Activated CD8-positive, alpha-beta memory T cell treated with anti-CD3 and anti-CD28 coated beads, Interleukin-2, amount 10 ng/mL, durations not matched to agents 7 days and 5 days (primary cell): Measurements from ENCODE around the gene EFEMP1. TPM values are rescaled to one million over a fixed set of nuclear protein-coding genes. Genes with fewer than 3 reads are reported as not detected.
"Not testable (repeated sequence)": the region's sequence is repeated elsewhere in the genome, so short reads cannot be mapped to it uniquely, and the experiment has no call there.

ENCODE experiments used
- ATAC-seq: fragments of 150-1000 bp; cut with Tn5 transposase; one replicate; pipeline ENCODE4 v1.10.0; 2021; ENCODE audit warnings: moderate library complexity
- CTCF ChIA-PET: fragments of 350-600 bp; sonication (Branson Sonifier 250); formaldehyde crosslinking; loops from one replicate; lab custom pipeline; 2021; ENCODE audit warnings: antibody characterized with exemption; lab: Charles Lee
- DNase-seq: peaks from one replicate; pipeline ENCODE4 v3.0.0-alpha.2; 2020
- H3K27ac Mint-ChIP-seq: one replicate; pipeline ENCODE4 v1.8.0; 2021; ENCODE audit warnings: mild to moderate bottlenecking, mixed read lengths
- H3K27me3 Mint-ChIP-seq: one replicate; pipeline ENCODE4 v1.8.0; 2021; ENCODE audit warnings: mixed read lengths
- H3K36me3 Mint-ChIP-seq: one replicate; pipeline ENCODE4 v1.8.0; 2021; ENCODE audit warnings: mild to moderate bottlenecking, mixed read lengths
- H3K4me1 Mint-ChIP-seq: one replicate; pipeline ENCODE4 v1.8.0; 2021; ENCODE audit warnings: mixed read lengths
- H3K4me3 Mint-ChIP-seq: one replicate; pipeline ENCODE4 v1.8.0; 2021; ENCODE audit warnings: mild to moderate bottlenecking, moderate library complexity, mixed read lengths
- H3K9me3 Mint-ChIP-seq: one replicate; pipeline ENCODE4 v1.8.0; 2022; ENCODE audit warnings: low read depth, mixed read lengths
- total RNA-seq, 2 experiments: library from RNA; stranded (reverse); gene quantifications; one replicate each; pipeline ENCODE4 v1.2.3, GENCODE V29; 2021

Gene EFEMP1
- total RNA-seq, 2 experiments from 2014 or later, result not detected

DNA sequence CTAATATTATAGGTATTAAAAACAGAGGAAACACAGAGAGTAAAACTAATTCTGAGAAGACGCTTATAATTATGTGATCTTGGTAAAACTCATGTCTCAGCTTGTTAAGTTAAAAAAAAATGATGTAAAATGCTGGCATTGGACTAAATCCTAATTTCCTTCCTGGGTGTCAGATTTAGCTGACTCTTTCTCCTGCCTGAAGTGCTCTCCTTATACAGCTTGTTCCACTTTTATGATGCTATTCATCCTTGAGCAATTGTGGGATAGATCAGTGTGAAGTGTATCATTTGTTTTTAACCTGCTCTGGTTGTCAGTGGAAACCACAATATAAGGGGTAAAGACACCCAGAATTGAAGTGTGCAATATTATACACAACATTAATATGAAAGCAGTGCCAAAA lies 84.9 kb downstream of the EFEMP1 start:
- Mint-ChIP-seq H3K9me3 (peaks cover 2% of the 10 kb centered on the region), H3K36me3 (no peaks in the 10 kb centered on the region), H3K27ac (no peak overlapping the region), H3K27me3 (no peaks in the 10 kb centered on the region), H3K4me3 (no peak overlapping the region), H3K4me1 (no peaks in the 10 kb centered on the region)
- no peak for ATAC-seq
- CTCF ChIA-PET, result no interaction called here
- DNase-seq, result no peak

DNA sequence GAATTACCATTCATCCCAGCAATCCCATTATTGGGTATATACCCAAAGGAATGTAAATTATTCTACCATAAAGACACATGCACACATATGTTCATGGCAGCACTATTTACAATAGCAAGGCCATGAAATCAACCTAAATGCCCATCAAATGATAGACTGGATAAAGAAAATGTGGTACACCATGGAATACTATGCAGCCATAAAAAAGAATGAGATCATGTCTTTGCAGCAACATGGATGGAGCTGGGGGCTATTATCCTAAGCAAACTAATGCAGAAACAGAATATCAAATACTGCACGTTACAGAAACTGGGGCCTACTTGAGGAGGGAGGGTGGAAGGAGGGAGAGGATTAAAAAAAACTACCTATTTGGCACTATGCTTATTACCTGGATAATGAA lies 85.5 kb downstream of the EFEMP1 start:
- H3K9me3 Mint-ChIP-seq, CTCF ChIA-PET, H3K4me3 Mint-ChIP-seq, DNase-seq, H3K27me3 Mint-ChIP-seq, H3K4me1 Mint-ChIP-seq, H3K36me3 Mint-ChIP-seq, H3K27ac Mint-ChIP-seq, ATAC-seq: not testable (repeated sequence)

- CTCF ChIA-PET, result no interaction called here
- DNase-seq, result no peak
- no peak overlapping the region for H3K4me3 Mint-ChIP-seq
- H3K27me3 Mint-ChIP-seq, result no peaks in the 10 kb centered on the region
- peaks cover 2% of the 10 kb centered on the region for H3K9me3 Mint-ChIP-seq
- H3K27ac Mint-ChIP-seq, result no peak overlapping the region
- ATAC-seq, result no peak
- H3K4me1 Mint-ChIP-seq, result no peaks in the 10 kb centered on the region
- H3K36me3 Mint-ChIP-seq, result no peaks in the 10 kb centered on the region
These were observed 86.5 kb downstream of the EFEMP1 start for GRCh38 chr2:55837073-55837472.

DNA sequence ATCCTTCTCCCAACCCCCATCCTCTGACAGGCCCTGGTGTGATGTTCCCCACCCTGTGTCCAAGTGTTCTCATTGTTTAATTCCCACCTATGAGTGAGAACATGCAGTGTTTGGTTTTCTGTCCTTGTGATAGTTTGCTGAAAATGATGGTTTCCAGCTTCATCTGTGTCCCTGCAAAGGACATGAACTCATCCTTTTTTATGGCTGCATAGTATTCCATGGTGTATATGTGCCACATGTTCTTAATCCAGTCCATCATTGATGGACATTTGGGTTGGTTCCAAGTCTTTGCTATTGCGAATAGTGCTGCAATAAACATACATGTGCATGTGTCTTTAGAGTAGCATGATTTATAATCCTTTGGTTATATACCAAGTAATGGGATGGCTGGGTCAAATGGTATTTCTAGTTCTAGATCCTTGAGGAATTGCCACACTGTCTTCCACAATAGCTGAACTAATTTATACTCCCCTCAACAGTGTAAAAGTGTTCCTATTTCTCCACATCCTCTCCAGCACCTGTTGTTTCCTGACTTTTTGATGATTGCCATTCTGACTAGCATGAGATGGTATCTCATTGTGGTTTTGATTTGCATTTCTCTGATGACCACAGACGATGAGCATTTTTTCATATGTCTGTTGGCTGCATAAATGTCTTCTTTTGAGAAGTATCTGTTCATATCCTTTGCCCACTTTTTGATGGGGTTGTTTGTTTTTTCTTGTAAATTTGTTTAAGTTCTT lies 91.7 kb downstream of the EFEMP1 start:
- H3K9me3 Mint-ChIP-seq, H3K36me3 Mint-ChIP-seq, ATAC-seq, H3K4me3 Mint-ChIP-seq, H3K4me1 Mint-ChIP-seq, H3K27me3 Mint-ChIP-seq, H3K27ac Mint-ChIP-seq, DNase-seq, CTCF ChIA-PET: not testable (repeated sequence)

DNA sequence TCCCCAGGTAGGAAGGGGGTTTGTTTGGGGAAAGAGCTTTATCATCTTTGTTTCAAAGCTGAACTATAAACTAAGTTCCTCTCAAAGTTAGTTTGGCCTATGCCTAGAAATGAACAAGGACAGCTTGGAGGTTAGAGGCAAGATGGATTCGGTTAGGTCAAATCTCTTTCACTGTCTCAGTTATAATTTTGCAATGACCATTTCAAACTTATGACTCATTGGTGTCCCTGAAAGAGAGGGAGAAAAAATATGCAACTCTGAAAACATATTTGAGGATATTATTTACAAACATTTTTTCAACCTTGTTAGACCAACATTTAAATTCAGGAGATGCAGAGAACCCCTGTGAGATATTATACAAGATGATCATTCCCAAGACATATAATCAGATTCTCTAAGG lies 95.7 kb downstream of the EFEMP1 start:
- Mint-ChIP-seq H3K4me1 (no peaks in the 10 kb centered on the region), H3K9me3 (no peaks in the 10 kb centered on the region), H3K4me3 (no peak overlapping the region), H3K27me3 (no peaks in the 10 kb centered on the region), H3K27ac (no peak overlapping the region), H3K36me3 (no peaks in the 10 kb centered on the region)
- ATAC-seq (no peak), DNase-seq (no peak)
- CTCF ChIA-PET, result no interaction called here

GRCh38 chr2:55827428-55827827 lies 96.2 kb downstream of the EFEMP1 start:
- H3K27ac Mint-ChIP-seq, H3K4me3 Mint-ChIP-seq, H3K4me1 Mint-ChIP-seq, ATAC-seq, H3K27me3 Mint-ChIP-seq, CTCF ChIA-PET, DNase-seq, H3K36me3 Mint-ChIP-seq, H3K9me3 Mint-ChIP-seq: not testable (repeated sequence)

- H3K4me3 Mint-ChIP-seq, result no peak overlapping the region
- CTCF ChIA-PET, result no interaction called here
- H3K27ac Mint-ChIP-seq, result no peak overlapping the region
- H3K36me3 Mint-ChIP-seq, result no peaks in the 10 kb centered on the region
- no peaks in the 10 kb centered on the region for H3K4me1 Mint-ChIP-seq
- no peaks in the 10 kb centered on the region for H3K27me3 Mint-ChIP-seq
- no peak for DNase-seq
- no peaks in the 10 kb centered on the region for H3K9me3 Mint-ChIP-seq
- no peak for ATAC-seq
These were observed 97.3 kb downstream of the EFEMP1 start for GRCh38 chr2:55826246-55826645.

GRCh38 chr2:55824551-55825096 lies 99.0 kb downstream of the EFEMP1 start:
- Mint-ChIP-seq H3K4me1 (no peaks in the 10 kb centered on the region), H3K4me3 (no peak overlapping the region), H3K9me3 (no peaks in the 10 kb centered on the region), H3K27ac (no peak overlapping the region), H3K36me3 (no peaks in the 10 kb centered on the region), H3K27me3 (no peaks in the 10 kb centered on the region)
- CTCF ChIA-PET, result no interaction called here
- DNase-seq (no peak), ATAC-seq (no peak)

Other genes starting within 250 kb of the EFEMP1 start
- gene PNPT1, start 229.9 kb downstream of the EFEMP1 start, total RNA-seq, result 10 to 100 TPM; 67.6 to 73.9 TPM